Colonic mucosa (tissue), 4 donors: Measurements from ENCODE around the gene PTPRN2. TPM values are rescaled to one million over a fixed set of nuclear protein-coding genes. Genes with fewer than 3 reads are reported as not detected.
"Not testable (repeated sequence)": the region's sequence is repeated elsewhere in the genome, so short reads cannot be mapped to it uniquely, and the experiment has no call there.

ENCODE experiments used
- DNase-seq: peaks from one replicate; pipeline ENCODE4 v3.0.0-alpha.2; 2020
- H3K27ac ChIP-seq: fragments of 200-600 bp; one replicate; pipeline ENCODE4 v1.8.0; 2021
- H3K27me3 ChIP-seq: fragments of 200-600 bp; one replicate; pipeline ENCODE4 v1.8.0; 2021
- H3K36me3 ChIP-seq: fragments of 200-600 bp; one replicate; pipeline ENCODE4 v1.8.0; 2021
- H3K4me1 ChIP-seq: fragments of 200-600 bp; one replicate; pipeline ENCODE4 v1.8.0; 2021; ENCODE audit warnings: mild to moderate bottlenecking
- H3K4me3 ChIP-seq: fragments of 200-600 bp; one replicate; pipeline ENCODE4 v1.8.0; 2021
- H3K9ac ChIP-seq, 2 donors: one replicate each; pipeline ENCODE4 v1.7.0; 2013; ENCODE audit warnings: control low read depth in 2 of 2, low read depth in 2 of 2, low read length in 2 of 2
- H3K9me3 ChIP-seq: fragments of 200-600 bp; one replicate; pipeline ENCODE4 v1.8.0; 2021
- intact Hi-C: fragments of 100-400 bp; cut with DNase I; formaldehyde crosslinking; loops from one replicate; pipeline ENCODE4 v1.14.1; 2022
- total RNA-seq, 2 donors: library from RNA; stranded (reverse); fragmentation: NEBNext Ultra II Directional in 1 of 2; extraction: Animal tissue kit (Norgen Biotek cat#: 25700) in 1 of 2; gene quantifications; one replicate each; pipeline ENCODE4 v1.2.1, GENCODE V29; 2021
- TF ChIP-seq, protein P1 (sequence below): fragments of 200-600 bp; IDR thresholded peaks from one replicate; pipeline ENCODE4 v1.8.0; 2022; ENCODE audit warnings: antibody characterized with exemption, mild to moderate bottlenecking
- donor health status: healthy.
- donor health status: DM: no; HTN: no; CAD: no.
- donor health status: DM: no; HTN: no; CAD: no.

Gene PTPRN2
- total RNA-seq, 2 donors from 2014 or later, result 14.7 to 21.6 TPM

GRCh38 chr7:158524749-158525635 lies 62.6 kb downstream of the PTPRN2 start:
- DNase-seq, result no peak
- H3K9ac ChIP-seq, result no peak overlapping the region
- no peaks in the 10 kb centered on the region for H3K4me1 ChIP-seq
- no peak overlapping the region for H3K27ac ChIP-seq
- H3K36me3 ChIP-seq, result no peaks in the 10 kb centered on the region
- no peak overlapping the region for H3K4me3 ChIP-seq
- intact Hi-C loops, result no loop called here
- no peaks in the 10 kb centered on the region for H3K27me3 ChIP-seq
- H3K9me3 ChIP-seq, result no peaks in the 10 kb centered on the region
- TF ChIP-seq, protein P1, sequence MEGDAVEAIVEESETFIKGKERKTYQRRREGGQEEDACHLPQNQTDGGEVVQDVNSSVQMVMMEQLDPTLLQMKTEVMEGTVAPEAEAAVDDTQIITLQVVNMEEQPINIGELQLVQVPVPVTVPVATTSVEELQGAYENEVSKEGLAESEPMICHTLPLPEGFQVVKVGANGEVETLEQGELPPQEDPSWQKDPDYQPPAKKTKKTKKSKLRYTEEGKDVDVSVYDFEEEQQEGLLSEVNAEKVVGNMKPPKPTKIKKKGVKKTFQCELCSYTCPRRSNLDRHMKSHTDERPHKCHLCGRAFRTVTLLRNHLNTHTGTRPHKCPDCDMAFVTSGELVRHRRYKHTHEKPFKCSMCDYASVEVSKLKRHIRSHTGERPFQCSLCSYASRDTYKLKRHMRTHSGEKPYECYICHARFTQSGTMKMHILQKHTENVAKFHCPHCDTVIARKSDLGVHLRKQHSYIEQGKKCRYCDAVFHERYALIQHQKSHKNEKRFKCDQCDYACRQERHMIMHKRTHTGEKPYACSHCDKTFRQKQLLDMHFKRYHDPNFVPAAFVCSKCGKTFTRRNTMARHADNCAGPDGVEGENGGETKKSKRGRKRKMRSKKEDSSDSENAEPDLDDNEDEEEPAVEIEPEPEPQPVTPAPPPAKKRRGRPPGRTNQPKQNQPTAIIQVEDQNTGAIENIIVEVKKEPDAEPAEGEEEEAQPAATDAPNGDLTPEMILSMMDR, result no peak

DNA sequence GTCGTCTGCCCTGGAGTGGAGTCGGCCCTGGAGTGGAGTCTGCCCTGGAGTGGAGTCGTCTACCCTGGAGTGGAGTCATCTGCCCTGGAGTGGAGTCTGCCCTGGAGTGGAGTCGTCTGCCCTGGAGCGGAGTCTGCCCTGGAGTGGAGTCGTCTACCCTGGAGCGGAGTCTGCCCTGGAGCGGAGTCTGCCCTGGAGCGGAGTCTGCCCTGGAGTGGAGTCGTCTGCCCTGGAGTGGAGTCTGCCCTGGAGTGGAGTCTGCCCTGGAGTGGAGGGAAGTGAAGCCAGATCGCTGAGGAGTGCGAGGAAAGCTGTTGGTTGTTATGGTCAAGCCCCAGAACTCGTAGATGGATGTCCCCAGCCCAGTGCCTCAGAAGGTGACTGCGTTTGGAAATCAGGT lies 63.3 kb downstream of the PTPRN2 start:
- not testable (repeated sequence) for DNase-seq

GRCh38 chr7:158523877-158524276 lies 63.7 kb downstream of the PTPRN2 start:
- H3K36me3 ChIP-seq, H3K4me3 ChIP-seq, H3K9me3 ChIP-seq, intact Hi-C loops, H3K27me3 ChIP-seq, H3K4me1 ChIP-seq, H3K27ac ChIP-seq, DNase-seq, H3K9ac ChIP-seq: not testable (repeated sequence)

More for the DNA sequence above, 63.3 kb downstream of the PTPRN2 start:
- H3K9ac ChIP-seq, H3K4me3 ChIP-seq, H3K4me1 ChIP-seq, intact Hi-C loops, H3K36me3 ChIP-seq, H3K9me3 ChIP-seq, H3K27me3 ChIP-seq, H3K27ac ChIP-seq: not testable (repeated sequence)

DNA sequence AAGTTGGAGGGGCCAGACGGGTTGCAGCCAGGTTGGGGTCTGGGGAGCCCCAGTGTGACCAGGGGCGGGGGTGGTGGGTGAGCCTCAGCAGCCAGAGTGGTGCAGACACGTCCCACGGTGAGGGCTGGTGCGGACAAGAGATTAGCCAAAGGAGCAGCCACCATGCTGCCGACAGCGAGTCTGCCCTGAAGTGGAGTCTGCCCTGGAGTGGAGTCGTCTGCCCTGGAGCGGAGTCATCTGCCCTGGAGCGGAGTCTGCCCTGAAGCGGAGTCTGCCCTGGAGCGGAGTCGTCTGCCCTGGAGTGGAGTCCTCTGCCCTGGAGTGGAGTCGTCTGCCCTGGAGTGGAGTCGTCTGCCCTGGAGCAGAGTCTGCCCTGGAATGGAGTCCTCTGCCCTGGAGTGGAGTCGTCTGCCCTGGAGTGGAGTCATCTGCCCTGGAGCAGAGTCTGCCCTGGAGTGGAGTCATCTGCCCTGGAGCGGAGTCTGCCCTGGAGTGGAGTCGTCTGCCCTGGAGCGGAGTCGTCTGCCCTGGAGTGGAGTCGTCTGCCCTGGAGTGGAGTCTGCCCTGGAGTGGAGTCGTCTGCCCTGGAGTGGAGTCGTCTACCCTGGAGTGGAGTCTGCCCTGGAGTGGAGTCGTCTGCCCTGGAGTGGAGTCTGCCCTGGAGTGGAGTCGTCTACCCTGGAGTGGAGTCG lies 64.3 kb downstream of the PTPRN2 start:
- H3K9me3 ChIP-seq, H3K36me3 ChIP-seq, DNase-seq, H3K9ac ChIP-seq, H3K27ac ChIP-seq, intact Hi-C loops, H3K4me1 ChIP-seq, H3K27me3 ChIP-seq, H3K4me3 ChIP-seq: not testable (repeated sequence)

GRCh38 chr7:158521795-158522194 lies 65.8 kb downstream of the PTPRN2 start:
- H3K27ac ChIP-seq, H3K9me3 ChIP-seq, intact Hi-C loops, H3K36me3 ChIP-seq, H3K27me3 ChIP-seq, H3K4me1 ChIP-seq, DNase-seq, H3K9ac ChIP-seq, H3K4me3 ChIP-seq: not testable (repeated sequence)

GRCh38 chr7:158520825-158521224 lies 66.8 kb downstream of the PTPRN2 start:
- DNase-seq, result no peak
- intact Hi-C loops, result no loop called here
- no peaks in the 10 kb centered on the region for H3K36me3 ChIP-seq
- H3K9ac ChIP-seq, result no peak overlapping the region
- H3K27me3 ChIP-seq, result no peaks in the 10 kb centered on the region
- no peak overlapping the region for H3K4me3 ChIP-seq
- H3K9me3 ChIP-seq, result no peaks in the 10 kb centered on the region
- H3K27ac ChIP-seq, result no peak overlapping the region
- TF ChIP-seq, protein P1, result no peak
- H3K4me1 ChIP-seq, result no peaks in the 10 kb centered on the region

DNA sequence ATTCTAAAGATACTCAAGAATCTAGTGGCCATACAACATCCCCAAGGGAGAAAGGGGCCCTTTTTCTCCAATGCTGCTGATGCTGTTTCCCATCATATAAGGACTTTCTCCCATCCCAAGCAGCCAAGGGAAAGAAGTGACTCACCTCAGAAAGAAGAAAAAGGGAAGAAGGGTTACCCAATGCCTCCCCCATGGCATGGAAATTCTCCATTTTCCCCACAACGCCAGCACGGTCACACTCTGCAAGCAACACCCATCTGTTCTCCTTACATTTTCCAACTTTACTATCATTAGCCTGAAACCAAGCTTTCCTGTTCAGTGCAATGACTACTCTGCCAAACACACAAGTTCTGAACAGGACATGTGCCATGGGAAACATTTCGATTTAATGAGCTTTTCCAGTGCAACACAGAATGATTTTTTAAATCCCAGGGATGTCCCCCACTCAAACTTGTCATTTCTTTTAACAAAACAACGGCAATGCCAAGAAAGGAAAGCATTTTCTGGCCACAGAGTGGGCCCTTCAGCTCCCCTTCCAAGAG lies 67.9 kb downstream of the PTPRN2 start:
- Histone ChIP-seq H3K9me3 (no peaks in the 10 kb centered on the region), H3K27ac (no peak overlapping the region), H3K4me1 (no peaks in the 10 kb centered on the region), H3K9ac (no peak overlapping the region), H3K27me3 (no peaks in the 10 kb centered on the region), H3K4me3 (no peak overlapping the region), H3K36me3 (no peaks in the 10 kb centered on the region)
- no peak for DNase-seq
- intact Hi-C loops, result no loop called here
- TF ChIP-seq, protein P1, result no peak
